Right atrium auricular region (tissue), 2 donors: ENCODE data around the gene LMF2. TPM values are rescaled to one million over a fixed set of nuclear protein-coding genes. Genes with fewer than 3 reads are reported as not detected.

Experiments used
- DNase-seq: peaks from one replicate; pipeline ENCODE4 v3.0.0-alpha.2; 2019; ENCODE audit warnings: low spot score
- H3K27ac ChIP-seq, 2 donors: fragments of 200-600 bp; sonication (generic); 1 replicate in 1 of 2; 2 replicates in 1 of 2; pipeline ENCODE4 v1.5.1; 2016 to 2019
- H3K27me3 ChIP-seq, 2 donors: fragments of 200-600 bp; sonication (generic); one replicate each; pipeline versions ENCODE4 v1.5.1 to v1.6.0; 2017 to 2019
- H3K36me3 ChIP-seq: fragments of 200-600 bp; sonication (generic); one replicate; pipeline ENCODE4 v1.5.1; 2016
- H3K4me1 ChIP-seq, 2 donors: fragments of 200-600 bp; sonication (generic); one replicate each; pipeline versions ENCODE4 v1.5.1 to v1.6.0; 2017 to 2019
- H3K4me3 ChIP-seq, 2 donors: fragments of 200-600 bp; sonication (generic); 1 replicate in 1 of 2; 2 replicates in 1 of 2; pipeline ENCODE4 v1.5.1; 2017 to 2019; ENCODE audit warnings: mild to moderate bottlenecking in 1 of 2, moderate library complexity in 1 of 2
- H3K9me3 ChIP-seq, 2 donors: fragments of 200-600 bp; sonication (generic); one replicate each; pipeline ENCODE4 v1.5.1; 2019
- total RNA-seq, 2 donors: library from RNA; depleted of rRNA; stranded (reverse); fragments of >200 nt; gene quantifications; one replicate each; pipeline ENCODE4 v1.1.0, GENCODE V29; 2016
- TF ChIP-seq, protein P1 (sequence below), 2 donors: fragments of 200-600 bp; sonication (generic); IDR thresholded peaks; one replicate each; pipeline ENCODE4 v1.5.1; 2019; ENCODE audit warnings: antibody characterized with exemption in 2 of 2

LMF2 gene
- total RNA-seq, 2 donors from 2014 or later = 30.1 to 33.8 TPM

DNA sequence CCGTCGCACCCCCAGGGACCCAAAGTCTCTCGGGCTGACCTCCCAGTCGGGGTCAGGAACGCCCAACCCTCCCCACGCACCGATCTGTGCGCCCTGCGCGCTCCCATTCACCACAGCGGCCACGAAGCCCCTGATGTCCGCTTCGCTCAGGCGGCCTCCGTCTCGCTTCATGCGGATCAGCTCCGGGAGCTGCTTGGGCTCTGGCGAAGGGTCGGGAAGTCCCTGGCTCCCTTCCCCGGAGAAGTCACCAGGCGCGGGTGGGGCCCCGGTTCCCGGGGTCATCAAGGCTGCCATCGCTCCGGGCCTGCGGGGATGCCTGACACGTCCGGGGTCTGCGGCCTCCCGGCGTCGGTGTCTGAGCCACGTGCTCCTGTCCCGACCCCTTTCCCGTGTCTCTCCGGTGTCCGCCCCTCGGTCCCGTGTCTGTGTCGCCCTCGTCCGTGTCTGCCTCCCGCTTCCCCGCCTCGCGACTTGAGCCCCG is 22.0 kb upstream of the LMF2 start:
- Histone ChIP-seq H3K4me1 (peaks cover 0 to 59% of the 10 kb centered on the region in 2 donors), H3K36me3 (no peaks in the 10 kb centered on the region), H3K27ac (peak overlapping the region; percentile 92 to 96), H3K27me3 (peaks cover 0 to 7% of the 10 kb centered on the region in 2 donors), H3K4me3 (peak overlapping the region; percentile 47 to 67), H3K9me3 (no peaks in the 10 kb centered on the region)
- DNase-seq = no peak
- TF ChIP-seq, protein P1, sequence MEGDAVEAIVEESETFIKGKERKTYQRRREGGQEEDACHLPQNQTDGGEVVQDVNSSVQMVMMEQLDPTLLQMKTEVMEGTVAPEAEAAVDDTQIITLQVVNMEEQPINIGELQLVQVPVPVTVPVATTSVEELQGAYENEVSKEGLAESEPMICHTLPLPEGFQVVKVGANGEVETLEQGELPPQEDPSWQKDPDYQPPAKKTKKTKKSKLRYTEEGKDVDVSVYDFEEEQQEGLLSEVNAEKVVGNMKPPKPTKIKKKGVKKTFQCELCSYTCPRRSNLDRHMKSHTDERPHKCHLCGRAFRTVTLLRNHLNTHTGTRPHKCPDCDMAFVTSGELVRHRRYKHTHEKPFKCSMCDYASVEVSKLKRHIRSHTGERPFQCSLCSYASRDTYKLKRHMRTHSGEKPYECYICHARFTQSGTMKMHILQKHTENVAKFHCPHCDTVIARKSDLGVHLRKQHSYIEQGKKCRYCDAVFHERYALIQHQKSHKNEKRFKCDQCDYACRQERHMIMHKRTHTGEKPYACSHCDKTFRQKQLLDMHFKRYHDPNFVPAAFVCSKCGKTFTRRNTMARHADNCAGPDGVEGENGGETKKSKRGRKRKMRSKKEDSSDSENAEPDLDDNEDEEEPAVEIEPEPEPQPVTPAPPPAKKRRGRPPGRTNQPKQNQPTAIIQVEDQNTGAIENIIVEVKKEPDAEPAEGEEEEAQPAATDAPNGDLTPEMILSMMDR (IDR thresholded peaks at IDR 0.05) = no peak

DNA sequence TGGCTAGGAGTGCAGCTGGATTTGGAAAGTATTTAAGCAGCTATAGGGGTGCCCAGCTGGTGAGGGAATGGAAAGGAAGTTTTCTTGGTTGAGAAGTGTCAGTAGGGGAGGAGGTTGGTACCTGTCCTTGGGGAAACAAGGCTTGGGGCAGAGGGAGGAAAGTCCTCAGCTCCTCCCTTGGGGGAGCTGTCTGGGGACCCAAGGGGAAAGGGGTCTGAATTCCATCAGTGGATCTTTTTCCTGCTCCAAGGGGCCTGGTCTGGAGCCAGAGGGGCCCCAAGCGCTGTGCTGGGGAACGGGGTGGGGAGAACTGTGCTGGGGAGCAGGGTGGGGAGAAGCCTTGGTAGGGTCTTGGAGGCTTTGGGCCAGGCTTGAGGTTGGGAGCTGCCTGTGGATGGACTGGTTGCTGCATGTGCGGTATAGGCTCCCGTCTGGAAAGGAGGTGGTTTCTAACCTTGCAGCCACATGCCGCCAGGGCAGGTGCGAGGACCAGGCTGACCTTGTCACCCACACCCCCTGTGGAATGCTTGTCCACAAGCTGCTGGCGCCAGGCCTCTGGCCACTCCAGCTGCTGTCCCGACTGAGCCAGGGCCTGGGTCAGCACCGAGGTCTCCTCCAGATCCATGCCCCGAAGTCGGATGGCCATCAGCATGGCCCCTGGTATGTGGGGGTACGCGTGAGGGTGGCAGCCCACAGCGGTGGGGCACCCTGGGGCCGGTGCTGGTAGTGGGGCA is 21.3 kb upstream of the LMF2 start:
- TF ChIP-seq, protein P1 (IDR thresholded peaks at IDR 0.05) = no peak
- peaks cover 0 to 65% of the 10 kb centered on the region in 2 donors for H3K4me1 ChIP-seq
- peak overlapping the region; percentile 47 to 67 for H3K4me3 ChIP-seq
- peaks cover 0 to 7% of the 10 kb centered on the region in 2 donors for H3K27me3 ChIP-seq
- no peak for DNase-seq
- peaks cover 3% of the 10 kb centered on the region for H3K36me3 ChIP-seq
- peak overlapping the region; percentile 92 to 96 for H3K27ac ChIP-seq
- H3K9me3 ChIP-seq = no peaks in the 10 kb centered on the region

DNA sequence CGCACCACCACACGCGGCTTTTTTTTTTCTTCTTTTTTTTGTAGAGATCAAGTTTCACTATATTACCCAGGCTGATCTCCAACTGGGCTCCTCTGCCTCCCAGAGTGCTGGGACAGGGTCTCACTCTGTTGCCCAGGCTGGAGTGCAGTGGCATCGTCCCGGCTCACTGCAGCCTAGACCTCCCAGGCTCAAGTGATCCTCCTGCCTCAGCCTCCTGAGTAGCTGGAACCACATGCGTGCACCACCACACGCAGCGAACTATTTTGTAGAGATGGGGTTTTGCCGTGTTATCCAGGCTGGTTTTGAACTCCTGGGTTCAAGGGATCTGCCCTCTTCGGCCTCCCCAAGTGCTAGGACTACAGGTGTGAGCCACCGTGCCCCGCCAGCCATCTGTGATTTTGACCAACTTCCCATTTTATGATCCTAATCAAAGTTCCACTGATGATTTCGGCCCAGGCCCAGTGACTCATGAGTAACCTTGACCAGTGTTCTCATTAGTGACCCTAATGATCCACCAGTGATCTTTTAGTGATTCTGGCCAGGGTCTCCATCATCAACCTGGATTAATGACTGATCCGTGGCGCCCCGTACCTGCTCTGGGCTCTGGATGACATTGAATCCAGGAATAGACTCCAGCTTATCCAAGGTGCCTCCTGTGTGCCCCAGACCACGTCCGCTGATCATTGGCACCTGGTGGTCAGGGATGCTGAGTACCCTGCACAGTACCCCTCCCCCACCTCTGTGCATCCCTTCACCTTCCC is 20.6 kb upstream of the LMF2 start:
- Histone ChIP-seq H3K4me1 (peaks cover 0 to 67% of the 10 kb centered on the region in 2 donors), H3K27ac (peak overlapping the region; percentile 86 to 96), H3K27me3 (peaks cover 0 to 7% of the 10 kb centered on the region in 2 donors), H3K4me3 (no peak overlapping the region), H3K9me3 (no peaks in the 10 kb centered on the region), H3K36me3 (peaks cover 10% of the 10 kb centered on the region)
- TF ChIP-seq, protein P1 (IDR thresholded peaks at IDR 0.05) = no peak
- no peak for DNase-seq

DNA sequence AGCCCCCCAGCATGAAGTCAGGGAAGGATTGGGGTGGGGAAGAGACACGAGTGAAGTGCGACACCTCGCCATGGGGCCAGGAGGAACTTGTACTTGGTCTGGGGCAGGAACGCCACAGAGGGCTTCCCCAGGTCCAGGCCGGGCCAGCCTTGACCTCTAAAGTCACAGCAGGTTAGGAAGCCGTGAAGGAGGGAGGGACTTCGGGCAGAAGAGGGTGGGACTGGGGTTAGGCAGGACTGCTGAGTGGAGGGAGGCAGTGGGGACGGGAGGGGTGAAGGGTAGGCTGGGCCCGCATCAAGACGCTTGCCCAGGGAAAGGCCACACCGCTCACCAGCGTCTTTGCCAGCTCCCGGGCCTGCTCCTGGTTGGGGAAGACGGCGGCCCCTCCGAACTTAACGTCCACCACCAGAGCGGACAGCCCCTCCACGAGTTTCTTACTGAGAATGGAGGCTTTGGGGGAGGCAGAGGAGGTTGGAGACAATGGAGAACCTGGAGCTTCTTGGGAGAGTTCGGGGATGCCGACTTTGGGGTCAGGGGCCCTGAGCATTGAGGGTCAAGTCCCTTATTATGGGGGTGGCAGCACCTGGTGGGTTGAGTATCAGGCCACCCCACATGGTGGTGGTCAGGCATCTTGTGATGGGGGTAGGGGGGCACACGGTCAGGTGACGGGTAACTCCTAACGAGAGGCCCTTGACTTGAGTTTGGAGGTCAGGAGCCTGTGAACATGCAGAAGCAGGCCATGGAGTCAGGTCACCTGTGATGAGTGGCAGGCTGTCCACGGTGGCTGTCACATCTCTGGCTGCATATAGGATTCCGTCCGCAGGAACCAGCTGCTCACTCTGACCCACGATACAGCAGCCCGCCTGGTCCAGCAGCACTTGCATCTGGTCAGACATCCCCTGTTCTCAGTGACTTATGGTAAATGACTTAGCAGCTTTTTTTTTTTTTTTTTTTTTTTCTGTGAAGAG is 19.6 kb upstream of the LMF2 start:
- DNase-seq = peak; percentile 77
- Histone ChIP-seq H3K4me3 (peak overlapping the region; percentile 64 to 85), H3K36me3 (peaks cover 20% of the 10 kb centered on the region), H3K27ac (peak overlapping the region; percentile 86 to 89), H3K9me3 (no peaks in the 10 kb centered on the region), H3K4me1 (peaks cover 0 to 61% of the 10 kb centered on the region in 2 donors), H3K27me3 (peaks cover 0 to 7% of the 10 kb centered on the region in 2 donors)
- TF ChIP-seq, protein P1 (IDR thresholded peaks at IDR 0.05) = no peak
